AG04450 (cell line): Measurements from ENCODE around the gene TPP2. TPM values are rescaled to one million over a fixed set of nuclear protein-coding genes. Genes with fewer than 3 reads are reported as not detected.

Experiments
- CTCF ChIA-PET: fragments of 300-600, 350-600 bp; formaldehyde crosslinking; extraction: SDS; loops from one replicate; lab custom pipeline; 2022; ENCODE audit warnings: antibody characterized with exemption, inconsistent platforms; lab: Charles Lee
- POLR2A ChIA-PET: fragments of 350-600 bp; formaldehyde crosslinking; extraction: SDS; loops from one replicate; lab custom pipeline; 2021; ENCODE audit warnings: antibody characterized with exemption, inconsistent platforms; lab: Yijun Ruan, JAX
- DNase-seq: peaks from one replicate; pipeline ENCODE4 v3.0.0-alpha.2; 2011; ENCODE audit warnings: low read depth, low spot score
- H3K27ac ChIP-seq: one replicate; pipeline ENCODE4 v1.5.1; 2012; ENCODE audit warnings: low read depth, low read length, control low read depth
- H3K27me3 ChIP-seq: one replicate; pipeline ENCODE4 v1.6.0; 2012; ENCODE audit warnings: low read length; ENCODE audit not compliant: control insufficient read depth, insufficient read depth
- H3K4me3 ChIP-seq: 2 replicates; pipeline ENCODE4 v1.5.1; 2011; ENCODE audit warnings: mild to moderate bottlenecking, low read depth, low read length, control low read depth
- H3K9me3 ChIP-seq: 2 replicates; pipeline ENCODE4 v1.5.1; 2012; ENCODE audit warnings: low read length; ENCODE audit not compliant: control insufficient read depth, insufficient read depth
- CTCF ChIP-seq: IDR thresholded peaks from 2 replicates; pipeline ENCODE4 v1.5.1; 2011; ENCODE audit warnings: low read depth, low read length, control low read depth, inconsistent platforms
- polyA plus RNA-seq: library from polyadenylated mRNA; depleted of rRNA; stranded (reverse); fragments of >200 nt; gene quantifications from 2 replicates; pipeline ENCODE4 v1.2.3, GENCODE V29; 2011

TPP2 gene
- polyA plus RNA-seq, 1 experiment = 49.8 TPM

- no peak for DNase-seq
- ChIA-PET CTCF (no interaction called here), POLR2A (no interaction called here)
- Histone ChIP-seq H3K9me3 (no peaks in the 10 kb centered on the region; the same call in 1 of the 2 replicates), H3K27ac (no peak overlapping the region), H3K4me3 (no peak overlapping the region), H3K27me3 (peaks cover 4% of the 10 kb centered on the region)
- TF ChIP-seq CTCF = no peak
Measured at GRCh38 chr13:102715447-102715846, 118.7 kb downstream of the TPP2 start.

- H3K27ac ChIP-seq = no peak overlapping the region
- ChIA-PET POLR2A (no interaction called here), CTCF (interaction anchor here (1.3 kb wide), 1 partner anchor 139 kb away, joined by 3 read pairs; no protein-coding TSS in a partner anchor)
- TF ChIP-seq CTCF = no peak
- no peak overlapping the region for H3K4me3 ChIP-seq
- no peaks in the 10 kb centered on the region for H3K9me3 ChIP-seq
- DNase-seq = no peak
- H3K27me3 ChIP-seq = peaks cover 6% of the 10 kb centered on the region
Measured at GRCh38 chr13:102718746-102719145, 122.0 kb downstream of the TPP2 start.

- ChIA-PET POLR2A (no interaction called here), CTCF (interaction anchor here (1.0 to 1.4 kb wide), 2 partner anchors 78 to 130 kb away, joined by 3 to 4 read pairs; no protein-coding TSS in a partner anchor)
Measured at GRCh38 chr13:102721800-102722231, 125.0 kb downstream of the TPP2 start.

GRCh38 chr13:102724923-102725322 is 128.1 kb downstream of the TPP2 start:
- POLR2A ChIA-PET = no interaction called here
- CTCF ChIA-PET = interaction anchor here (0.6 to 2.8 kb wide), 7 partner anchors 33 to 146 kb away, joined by 3 to 20 read pairs (median 4); no protein-coding TSS in a partner anchor

More at GRCh38 chr13:102721800-102722231, 125.0 kb downstream of the TPP2 start:
- no peak for TF ChIP-seq CTCF
- Histone ChIP-seq H3K27ac (no peak overlapping the region), H3K27me3 (peaks cover 6% of the 10 kb centered on the region), H3K9me3 (no peaks in the 10 kb centered on the region), H3K4me3 (no peak overlapping the region)
- DNase-seq = no peak

More at GRCh38 chr13:102724923-102725322, 128.1 kb downstream of the TPP2 start:
- Histone ChIP-seq H3K9me3 (no peaks in the 10 kb centered on the region), H3K4me3 (no peak overlapping the region), H3K27me3 (peaks cover 3% of the 10 kb centered on the region), H3K27ac (no peak overlapping the region)
- TF ChIP-seq CTCF = peak; percentile 36; the same call in 1 of the 2 replicates
- no peak for DNase-seq
